NCI-H1436 (cell line): ENCODE data around the gene CD300LB.
"Not testable (repeated sequence)": the region's sequence is repeated elsewhere in the genome, so short reads cannot be mapped to it uniquely, and the experiment has no call there.

Experiments
- DNase-seq: peaks from one replicate; lab custom pipeline; 2025; lab: John Stamatoyannopoulos, UW

CD300LB gene

DNA sequence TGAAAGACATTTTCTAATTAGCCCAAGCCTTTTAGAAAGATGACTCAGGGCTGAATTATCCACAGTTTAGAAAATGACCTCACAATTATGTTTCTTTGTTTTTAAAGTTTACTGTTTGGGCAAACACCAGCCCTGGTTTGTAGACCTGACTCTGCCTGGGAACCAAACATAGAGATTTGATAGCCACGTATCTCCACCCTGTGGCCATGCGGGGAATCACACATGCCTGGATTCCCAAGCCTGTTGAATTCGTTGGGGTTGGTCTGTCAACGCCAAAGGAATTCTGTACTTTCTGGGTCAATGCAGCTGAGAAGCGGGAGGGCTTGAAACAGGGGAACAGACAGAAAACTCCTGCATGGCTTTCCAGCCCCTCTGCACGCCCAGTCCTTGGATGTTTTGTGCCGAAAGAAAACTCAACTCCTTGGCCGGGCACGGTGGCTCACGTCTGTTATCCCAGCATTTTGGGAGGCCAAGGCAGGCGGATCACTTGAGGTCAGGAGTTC lies 37.9 kb downstream of the CD300LB start:
- peak; percentile 51 for DNase-seq

DNA sequence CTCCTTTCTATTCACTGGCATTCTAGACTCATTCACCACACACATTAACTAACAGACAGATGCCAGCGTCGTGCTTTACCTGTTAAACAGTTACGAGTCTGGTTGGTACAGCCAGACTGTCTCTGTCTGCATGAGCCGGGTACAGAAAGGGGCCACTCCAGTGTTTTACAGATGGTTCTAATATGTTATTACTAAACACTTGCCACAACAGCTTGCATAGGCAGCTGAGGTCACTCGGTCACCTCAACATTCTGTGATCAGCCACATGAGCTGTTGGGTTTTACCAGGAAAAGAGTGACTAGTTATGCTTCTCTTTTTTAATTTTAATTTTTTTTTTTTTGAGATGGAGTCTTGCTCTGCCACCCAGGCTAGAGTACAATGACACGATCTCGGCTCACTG lies 39.6 kb downstream of the CD300LB start:
- no peak for DNase-seq

DNA sequence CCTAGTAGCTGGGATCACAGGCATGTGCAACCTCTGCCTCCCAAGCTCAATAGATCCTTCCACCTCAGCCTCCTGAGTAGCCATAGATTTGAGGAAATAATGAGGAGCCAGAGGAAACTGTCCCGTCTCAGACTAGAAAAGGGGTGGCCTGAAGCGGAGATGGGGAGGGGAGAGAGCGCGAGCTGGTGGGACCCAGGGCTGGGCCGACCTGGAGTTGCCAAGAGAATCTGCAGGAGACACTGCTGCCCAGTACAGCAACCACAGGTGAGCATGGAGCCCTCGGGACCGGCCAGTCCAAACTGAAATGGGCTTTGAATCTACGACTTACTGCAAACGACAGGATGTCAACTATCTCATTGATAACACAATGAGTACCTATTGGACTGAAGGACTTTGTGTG lies 40.6 kb downstream of the CD300LB start:
- DNase-seq, result no peak

DNA sequence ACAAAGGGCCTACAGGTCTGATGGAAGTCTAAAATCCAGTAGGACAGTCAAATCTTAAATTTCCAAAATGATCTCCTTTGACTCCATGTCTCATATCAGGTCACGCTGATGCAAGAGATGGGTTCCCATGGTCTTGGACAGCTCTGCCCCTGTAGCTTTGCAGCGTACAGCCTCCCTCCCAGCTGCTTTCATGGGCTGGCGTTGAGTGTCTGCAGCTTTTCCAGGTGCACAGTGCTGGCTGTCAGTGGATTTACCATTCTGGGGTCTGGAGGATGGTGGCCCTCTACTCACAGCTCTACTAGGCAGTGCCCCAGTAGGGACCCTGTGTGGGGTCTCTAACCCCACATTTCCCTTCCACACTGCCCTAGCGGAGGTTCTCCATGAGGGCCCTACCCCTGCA lies 43.0 kb downstream of the CD300LB start:
- DNase-seq, result not testable (repeated sequence)

DNA sequence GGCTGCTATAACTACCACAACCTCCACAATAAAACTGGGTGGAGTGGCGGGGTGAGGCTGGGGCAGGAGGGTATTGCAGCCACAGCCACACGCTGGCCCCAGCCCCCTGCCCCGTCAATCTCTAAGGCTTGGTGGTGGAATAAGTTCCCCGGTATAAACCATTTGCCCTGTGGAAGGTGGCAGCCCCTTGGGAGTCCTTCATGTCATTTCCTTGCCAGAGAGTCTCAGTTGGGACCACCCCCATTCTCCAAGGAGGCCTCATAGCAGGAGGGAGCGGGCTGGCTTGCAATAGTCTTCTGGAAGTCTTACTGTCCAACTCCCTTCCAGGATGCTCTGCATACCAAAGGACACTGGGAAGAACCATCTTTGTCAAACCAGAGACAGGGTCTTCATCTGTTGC lies 45.4 kb downstream of the CD300LB start:
- no peak for DNase-seq

DNA sequence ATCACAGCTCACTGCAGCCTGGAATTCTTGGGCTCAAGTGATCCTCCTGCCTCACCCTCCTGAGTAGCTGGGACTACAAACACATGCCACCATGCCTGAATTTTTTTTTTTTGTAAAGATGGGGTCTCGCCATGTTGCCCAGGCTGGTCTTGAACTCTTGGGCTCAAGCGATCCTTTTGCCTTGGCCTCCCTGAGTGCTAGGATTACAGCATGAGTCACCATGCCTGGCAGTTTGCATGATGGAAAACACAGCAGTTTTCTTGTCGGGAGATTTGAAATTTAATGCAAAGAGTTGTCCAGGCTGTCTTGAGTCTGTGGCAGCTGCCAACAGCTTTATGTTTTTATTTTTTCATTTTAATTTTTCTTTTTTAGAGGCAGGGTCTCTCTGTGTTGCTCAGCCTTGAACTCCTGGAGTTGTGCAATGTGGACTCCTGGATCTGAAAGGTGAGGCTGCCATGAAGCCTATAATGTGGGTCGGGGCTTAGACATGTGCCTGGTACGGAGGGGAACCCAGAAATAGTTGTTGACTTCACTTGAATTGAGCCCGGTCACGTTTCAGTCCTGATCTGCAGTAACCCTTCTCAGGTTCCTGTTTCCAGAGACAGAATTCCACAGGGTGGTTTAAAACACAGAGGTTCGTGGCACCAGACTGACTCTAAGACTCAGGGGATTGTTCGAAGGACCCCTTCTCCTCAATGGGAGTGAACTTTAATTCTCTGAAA lies 46.1 kb downstream of the CD300LB start:
- no peak for DNase-seq

DNA sequence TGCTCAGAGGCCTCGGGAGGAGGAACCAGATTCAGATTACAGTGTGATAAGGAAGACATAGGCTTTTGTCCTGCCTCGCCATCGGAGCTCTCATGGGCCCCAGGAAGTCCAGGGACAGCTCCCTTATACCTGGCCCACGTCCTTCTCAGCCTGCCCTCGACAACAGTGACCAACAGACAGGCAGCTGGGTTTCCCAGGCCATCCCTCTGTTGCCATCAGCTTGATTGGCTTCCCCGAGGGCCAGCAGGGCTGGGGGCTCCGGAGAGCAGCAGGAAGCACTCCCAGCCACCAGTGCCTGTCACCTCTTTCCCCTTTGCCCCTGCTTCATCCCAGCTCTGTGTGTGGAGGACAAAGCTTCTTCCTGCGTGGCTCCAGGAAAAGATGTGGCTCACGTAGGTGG lies 47.2 kb downstream of the CD300LB start:
- DNase-seq, result no peak

DNA sequence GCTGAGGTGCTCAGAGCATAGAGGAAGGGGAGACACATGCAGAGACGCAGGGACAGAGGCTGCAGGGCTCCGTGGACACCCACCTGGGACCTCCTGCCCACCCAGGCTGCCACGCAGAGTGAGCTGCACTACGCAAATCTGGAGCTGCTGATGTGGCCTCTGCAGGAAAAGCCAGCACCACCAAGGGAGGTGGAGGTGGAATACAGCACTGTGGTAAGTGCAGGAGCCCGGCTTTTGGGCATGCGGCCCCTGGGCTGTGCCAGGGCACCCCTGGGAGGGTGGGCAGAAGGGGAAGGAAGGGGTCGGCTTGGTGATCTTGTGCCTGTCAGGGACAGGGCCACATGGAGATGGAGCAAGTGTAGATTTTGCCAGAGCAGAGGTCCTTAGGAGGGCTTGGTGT lies 49.7 kb downstream of the CD300LB start:
- no peak for DNase-seq

DNA sequence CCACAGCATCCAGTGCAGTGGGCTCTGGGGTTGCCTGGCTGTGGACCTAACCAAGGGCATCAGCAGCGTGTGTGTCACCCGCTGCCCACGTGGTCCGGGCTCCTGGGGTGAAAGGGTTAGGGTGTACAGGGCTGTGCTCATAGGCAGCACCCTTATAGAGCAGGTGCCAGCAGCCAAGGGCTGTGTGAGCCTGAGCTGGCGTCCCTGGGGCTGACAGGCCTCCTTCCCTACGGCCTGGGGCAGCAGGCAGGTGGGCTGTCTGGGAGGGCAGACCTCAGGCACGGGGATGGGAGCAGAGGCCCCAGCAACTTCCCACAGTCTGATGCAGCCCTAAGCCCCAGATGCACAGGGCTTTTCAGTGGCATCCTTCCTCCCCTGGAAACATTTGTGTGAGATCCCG lies 51.0 kb downstream of the CD300LB start:
- no peak for DNase-seq

DNA sequence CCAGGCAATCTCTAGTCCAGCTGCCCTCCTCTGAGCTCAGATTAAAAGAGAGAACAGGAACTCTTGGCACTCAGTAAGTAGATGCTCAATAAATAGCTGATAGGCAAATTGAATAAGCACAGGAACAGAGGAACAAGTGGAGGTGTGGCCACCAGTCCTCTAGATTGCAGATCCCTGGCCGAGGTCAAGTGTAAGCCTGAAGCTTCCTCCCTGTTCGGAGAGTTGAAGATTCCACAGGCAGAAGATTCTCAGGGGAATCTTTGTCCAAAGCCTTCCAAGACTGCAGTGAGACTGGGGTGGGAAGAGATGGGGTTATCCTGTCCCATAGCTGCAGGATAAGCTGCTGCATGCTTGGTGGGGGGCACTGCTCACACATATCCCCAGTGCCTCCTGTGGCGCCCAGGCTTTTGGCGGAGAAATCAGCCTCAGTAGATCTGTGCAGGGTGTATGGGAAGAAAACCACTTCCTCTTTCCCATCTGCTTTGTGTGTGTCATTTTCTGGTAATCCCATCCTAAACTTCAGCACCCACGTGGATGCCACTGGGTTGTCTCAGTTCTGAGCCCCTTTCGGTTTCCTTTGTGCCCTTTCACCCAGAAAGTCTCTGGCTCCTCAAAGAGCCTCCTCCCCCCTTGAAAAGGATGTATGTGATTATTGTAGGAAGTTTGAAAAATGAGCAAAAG lies 52.7 kb downstream of the CD300LB start:
- no peak for DNase-seq

DNA sequence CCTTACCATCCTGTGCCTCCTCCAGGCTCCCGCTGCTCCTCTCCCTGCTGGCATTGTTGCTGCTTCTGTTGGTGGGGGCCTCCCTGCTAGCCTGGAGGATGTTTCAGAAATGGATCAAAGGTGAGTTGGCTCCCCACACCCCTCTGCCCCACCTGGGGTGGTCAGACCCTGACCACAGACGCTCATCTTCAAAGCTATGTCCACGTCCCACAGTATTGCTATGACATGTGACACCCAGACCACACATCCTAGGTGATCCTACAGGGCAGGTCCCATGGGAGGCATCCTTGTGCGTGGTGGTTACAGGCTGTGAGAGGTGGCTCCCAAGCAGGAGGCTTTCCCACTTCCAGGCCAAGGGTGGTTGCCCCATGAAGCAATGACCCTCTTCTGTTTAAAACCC lies 53.9 kb downstream of the CD300LB start:
- DNase-seq, result no peak

DNA sequence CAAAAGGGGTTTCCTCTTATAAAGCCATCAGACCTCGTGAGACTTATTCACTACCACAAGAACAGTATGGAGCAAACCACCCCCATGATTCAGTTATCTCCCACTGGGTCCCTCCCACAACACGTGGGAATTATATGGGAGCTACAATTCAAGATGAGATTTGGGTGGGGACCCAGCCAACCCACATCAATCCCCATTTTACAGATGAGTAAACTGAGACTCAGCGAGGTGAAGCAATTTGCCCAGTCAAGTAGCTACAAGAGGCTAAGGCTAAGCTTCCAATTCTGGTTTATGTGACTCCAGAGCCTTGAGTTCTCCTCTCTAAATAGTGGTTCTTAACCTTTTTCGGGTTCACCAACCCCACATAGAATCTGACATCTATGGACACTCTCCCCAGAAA lies 56.1 kb downstream of the CD300LB start:
- no peak for DNase-seq

DNA sequence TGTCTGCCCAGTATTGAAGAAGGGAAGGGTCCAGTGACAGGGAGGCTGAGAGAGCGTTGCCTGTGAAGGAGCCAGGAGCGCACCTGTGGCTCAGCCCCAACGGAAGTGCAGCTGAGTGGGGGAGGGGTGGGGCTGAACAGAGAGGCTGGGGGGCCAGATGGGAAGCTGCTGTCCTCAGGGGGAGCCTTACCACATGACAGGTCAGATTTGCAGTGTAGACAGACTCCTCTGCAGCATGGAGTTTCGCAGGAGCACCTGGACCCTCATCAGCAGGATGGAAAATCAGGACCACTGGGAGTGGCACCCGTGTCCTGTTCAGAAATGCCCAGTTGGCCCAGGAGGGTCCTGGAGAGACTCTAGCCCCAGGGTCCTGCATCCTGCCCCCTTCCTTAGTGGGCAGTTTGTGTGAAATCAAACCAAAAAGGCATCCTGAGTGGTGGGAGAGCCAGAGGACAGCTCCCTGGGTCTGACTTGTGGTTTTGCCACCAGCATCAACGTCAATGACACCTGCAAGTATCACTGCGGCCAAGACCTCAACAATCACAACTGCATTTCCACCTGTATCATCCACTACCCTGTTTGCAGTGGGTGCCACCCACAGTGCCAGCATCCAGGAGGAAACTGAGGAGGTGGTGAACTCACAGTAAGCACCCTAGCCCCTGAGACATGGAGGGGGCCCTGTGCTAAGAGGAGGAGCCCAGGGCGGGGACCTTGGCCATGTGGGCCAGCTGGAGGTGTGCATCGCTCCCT lies 57.1 kb downstream of the CD300LB start:
- no peak for DNase-seq

DNA sequence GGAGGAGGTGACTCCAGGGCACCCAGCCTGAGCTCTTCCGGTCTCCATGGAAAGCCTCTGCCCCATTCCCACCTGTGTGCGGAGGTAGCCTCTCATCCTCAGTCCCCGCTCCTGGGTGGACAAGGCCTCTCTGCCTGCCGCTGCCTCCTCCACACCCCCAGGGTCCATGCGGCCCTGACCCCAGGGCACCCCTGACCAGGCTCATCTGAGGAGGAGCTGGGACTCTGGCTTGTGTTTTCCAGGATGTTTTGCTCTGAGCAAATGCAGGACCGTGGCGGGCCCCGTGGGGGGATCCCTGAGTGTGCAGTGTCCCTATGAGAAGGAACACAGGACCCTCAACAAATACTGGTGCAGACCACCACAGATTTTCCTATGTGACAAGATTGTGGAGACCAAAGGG lies 58.0 kb downstream of the CD300LB start:
- no peak for DNase-seq

DNA sequence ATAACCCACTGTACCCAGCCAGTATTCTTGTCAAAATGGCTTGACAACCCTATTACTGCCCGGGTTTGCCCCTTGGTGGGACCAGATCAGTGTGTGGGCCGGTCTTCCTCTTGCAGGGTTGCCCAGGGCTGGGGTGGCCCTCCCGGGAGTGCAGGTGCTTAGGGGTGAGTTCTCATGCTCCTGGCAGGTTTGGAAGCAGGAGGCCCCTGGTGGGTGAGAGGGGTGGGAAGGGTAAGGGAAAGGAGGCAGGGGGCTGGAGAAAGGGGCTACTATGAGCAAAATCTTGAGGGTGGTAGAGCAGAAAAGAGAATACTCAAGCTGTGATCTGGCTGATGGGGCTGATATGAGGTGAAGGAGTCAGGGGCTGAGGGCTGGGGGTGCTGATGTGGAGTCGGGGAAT lies 58.4 kb downstream of the CD300LB start:
- no peak for DNase-seq

DNA sequence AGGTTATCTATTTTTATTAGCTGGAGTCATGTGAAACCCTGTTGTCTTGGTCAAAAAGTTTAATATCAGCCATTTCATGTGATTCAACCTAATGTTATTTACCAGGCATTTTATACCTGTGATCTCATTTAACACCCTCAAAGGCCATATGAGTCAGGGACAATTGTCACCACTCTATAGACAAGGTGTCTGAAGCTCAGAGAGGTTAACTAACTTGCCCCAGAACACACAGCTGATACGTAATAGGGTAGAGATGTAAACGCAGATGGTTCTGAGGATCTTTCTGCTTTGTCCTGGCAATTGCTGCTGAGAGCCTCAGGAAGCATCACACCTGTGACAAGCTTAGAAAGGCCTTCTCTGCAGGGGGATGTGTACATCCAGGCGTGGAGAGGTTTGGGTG lies 59.9 kb downstream of the CD300LB start:
- DNase-seq, result no peak
